Astrocyte (in vitro differentiated cells and primary cell): Measurements from ENCODE around the gene DOP1A.

Source experiments
- EZH2 ChIP-seq: IDR thresholded peaks from 2 replicates; pipeline ENCODE4 v1.6.1; 2012; ENCODE audit warnings: mild to moderate bottlenecking, low read length, inconsistent platforms; ENCODE audit not compliant: insufficient read depth
- TF ChIP-seq, protein P1 (sequence below): IDR thresholded peaks from 2 replicates; pipeline ENCODE4 v1.5.1; 2011; ENCODE audit warnings: low read depth, mild to moderate bottlenecking, inconsistent platforms, low read length, moderate library complexity; ENCODE audit not compliant: insufficient read depth

DNA sequence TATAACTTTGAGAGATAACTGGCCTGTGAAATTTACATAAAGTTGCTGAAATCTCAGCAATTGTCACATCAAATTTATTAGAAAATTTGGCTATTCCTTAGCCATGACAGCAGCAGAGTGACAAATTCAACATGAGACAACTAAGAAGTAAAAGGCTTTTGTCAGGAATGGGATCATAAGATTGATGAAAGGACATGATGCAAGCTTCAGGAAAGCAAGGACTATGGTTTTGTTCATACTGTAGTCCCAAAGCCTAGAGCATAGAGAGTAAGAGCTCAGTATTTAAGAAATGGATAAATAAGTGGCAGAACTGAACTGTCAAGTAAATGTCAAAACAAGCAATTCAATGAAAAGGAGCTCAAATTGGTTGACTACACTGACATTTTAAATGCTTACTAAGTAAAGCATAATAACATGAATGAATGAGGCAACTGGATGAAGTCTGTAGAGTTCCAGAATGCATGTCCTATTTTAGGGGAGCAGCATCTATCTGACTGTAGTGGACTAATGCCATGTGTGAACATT, 113.0 kb downstream of the DOP1A start:
- TF ChIP-seq, protein P1, sequence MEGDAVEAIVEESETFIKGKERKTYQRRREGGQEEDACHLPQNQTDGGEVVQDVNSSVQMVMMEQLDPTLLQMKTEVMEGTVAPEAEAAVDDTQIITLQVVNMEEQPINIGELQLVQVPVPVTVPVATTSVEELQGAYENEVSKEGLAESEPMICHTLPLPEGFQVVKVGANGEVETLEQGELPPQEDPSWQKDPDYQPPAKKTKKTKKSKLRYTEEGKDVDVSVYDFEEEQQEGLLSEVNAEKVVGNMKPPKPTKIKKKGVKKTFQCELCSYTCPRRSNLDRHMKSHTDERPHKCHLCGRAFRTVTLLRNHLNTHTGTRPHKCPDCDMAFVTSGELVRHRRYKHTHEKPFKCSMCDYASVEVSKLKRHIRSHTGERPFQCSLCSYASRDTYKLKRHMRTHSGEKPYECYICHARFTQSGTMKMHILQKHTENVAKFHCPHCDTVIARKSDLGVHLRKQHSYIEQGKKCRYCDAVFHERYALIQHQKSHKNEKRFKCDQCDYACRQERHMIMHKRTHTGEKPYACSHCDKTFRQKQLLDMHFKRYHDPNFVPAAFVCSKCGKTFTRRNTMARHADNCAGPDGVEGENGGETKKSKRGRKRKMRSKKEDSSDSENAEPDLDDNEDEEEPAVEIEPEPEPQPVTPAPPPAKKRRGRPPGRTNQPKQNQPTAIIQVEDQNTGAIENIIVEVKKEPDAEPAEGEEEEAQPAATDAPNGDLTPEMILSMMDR = no peak
- no peak for TF ChIP-seq EZH2
